GM23338 (cell line): Measurements from ENCODE around the gene PTPRH.

Source experiments
- CREB1 ChIP-seq: fragments of 250-450 bp; sonication (Bioruptor Pico); IDR thresholded peaks from 2 replicates; pipeline ENCODE4 v1.5.0; 2020; ENCODE audit warnings: low read depth, mild to moderate bottlenecking, moderate library complexity
- EZH2 ChIP-seq: fragments of 200-600 bp; sonication (generic); IDR thresholded peaks from one replicate; pipeline ENCODE4 v1.8.0; 2017; ENCODE audit warnings: antibody characterized with exemption, mild to moderate bottlenecking, low read depth; ENCODE audit not compliant: unreplicated experiment
- EZH2phosphoT487 ChIP-seq: fragments of 200-600 bp; sonication (generic); IDR thresholded peaks from one replicate; pipeline ENCODE4 v1.8.1; 2018; ENCODE audit warnings: antibody characterized with exemption; ENCODE audit not compliant: unreplicated experiment
- JUNB ChIP-seq: IDR thresholded peaks from one replicate; pipeline ENCODE4 v1.6.1; 2016; ENCODE audit warnings: antibody characterized with exemption; ENCODE audit not compliant: unreplicated experiment
- NANOG ChIP-seq: IDR thresholded peaks from 2 replicates; pipeline ENCODE4 v1.6.1; 2016; ENCODE audit warnings: antibody characterized with exemption, borderline replicate concordance
- POLR2AphosphoS5 ChIP-seq: IDR thresholded peaks from 2 replicates; pipeline ENCODE4 v1.6.1; 2016; ENCODE audit warnings: antibody characterized with exemption, low read depth
- STAT1 ChIP-seq: IDR thresholded peaks from one replicate; pipeline ENCODE4 v1.6.1; 2016; ENCODE audit warnings: antibody characterized with exemption; ENCODE audit not compliant: unreplicated experiment
- ZNF114 ChIP-seq: fragments of 250-450 bp; sonication (Bioruptor Pico); IDR thresholded peaks from 2 replicates; pipeline ENCODE4 v1.5.0; 2020; ENCODE audit warnings: mild to moderate bottlenecking, moderate library complexity
- ZNF331 ChIP-seq: fragments of 250-450 bp; sonication (Bioruptor Pico); IDR thresholded peaks from 2 replicates; pipeline ENCODE4 v1.5.0; 2020; ENCODE audit warnings: low read depth, mild to moderate bottlenecking, moderate library complexity
- TF ChIP-seq, protein P1 (sequence below), 2 experiments: fragments of 200-600 bp in 1 of 2; sonication (generic) in 1 of 2; conservative IDR thresholded peaks; 2 replicates each; pipeline versions ENCODE4 v1.5.1 to v1.6.1; 2016 to 2017; ENCODE audit warnings: antibody characterized with exemption in 2 of 2, low read depth in 2 of 2, mild to moderate bottlenecking in 2 of 2, moderate library complexity in 1 of 2
- TF ChIP-seq, protein P2 (sequence below): IDR thresholded peaks from 2 replicates; pipeline ENCODE4 v1.6.1; 2016; ENCODE audit warnings: antibody characterized with exemption
- TF ChIP-seq, protein P3 (sequence below): IDR thresholded peaks from one replicate; pipeline ENCODE4 v1.6.1; 2018; ENCODE audit warnings: antibody characterized with exemption; ENCODE audit not compliant: unreplicated experiment

DNA sequence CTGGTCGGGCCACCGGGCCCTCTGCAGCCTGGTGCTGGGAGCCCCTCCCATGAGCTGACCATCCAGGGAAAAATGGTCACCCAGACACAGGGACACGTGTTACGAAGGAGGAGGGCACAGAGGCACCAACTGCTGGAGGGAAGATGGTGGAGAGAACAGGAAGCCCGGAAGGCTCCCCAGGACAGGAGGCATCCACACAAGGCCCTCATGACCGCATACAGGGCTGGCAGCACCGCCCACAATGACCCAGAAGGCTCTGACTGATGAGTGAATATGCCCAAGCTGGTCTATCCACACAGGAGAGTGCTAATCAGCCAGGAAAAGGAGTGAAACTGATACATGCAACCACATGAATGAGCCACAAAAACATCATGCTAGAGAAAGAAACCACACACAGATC, 33.2 kb upstream of the PTPRH start:
- TF ChIP-seq, protein P1, sequence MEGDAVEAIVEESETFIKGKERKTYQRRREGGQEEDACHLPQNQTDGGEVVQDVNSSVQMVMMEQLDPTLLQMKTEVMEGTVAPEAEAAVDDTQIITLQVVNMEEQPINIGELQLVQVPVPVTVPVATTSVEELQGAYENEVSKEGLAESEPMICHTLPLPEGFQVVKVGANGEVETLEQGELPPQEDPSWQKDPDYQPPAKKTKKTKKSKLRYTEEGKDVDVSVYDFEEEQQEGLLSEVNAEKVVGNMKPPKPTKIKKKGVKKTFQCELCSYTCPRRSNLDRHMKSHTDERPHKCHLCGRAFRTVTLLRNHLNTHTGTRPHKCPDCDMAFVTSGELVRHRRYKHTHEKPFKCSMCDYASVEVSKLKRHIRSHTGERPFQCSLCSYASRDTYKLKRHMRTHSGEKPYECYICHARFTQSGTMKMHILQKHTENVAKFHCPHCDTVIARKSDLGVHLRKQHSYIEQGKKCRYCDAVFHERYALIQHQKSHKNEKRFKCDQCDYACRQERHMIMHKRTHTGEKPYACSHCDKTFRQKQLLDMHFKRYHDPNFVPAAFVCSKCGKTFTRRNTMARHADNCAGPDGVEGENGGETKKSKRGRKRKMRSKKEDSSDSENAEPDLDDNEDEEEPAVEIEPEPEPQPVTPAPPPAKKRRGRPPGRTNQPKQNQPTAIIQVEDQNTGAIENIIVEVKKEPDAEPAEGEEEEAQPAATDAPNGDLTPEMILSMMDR (conservative IDR thresholded peaks at IDR 0.05; ENCODE audit: low read depth in 2 of 2): no peak
- TF ChIP-seq NANOG: no peak
- TF ChIP-seq EZH2phosphoT487: no peak
- TF ChIP-seq EZH2: no peak
- TF ChIP-seq, protein P2, sequence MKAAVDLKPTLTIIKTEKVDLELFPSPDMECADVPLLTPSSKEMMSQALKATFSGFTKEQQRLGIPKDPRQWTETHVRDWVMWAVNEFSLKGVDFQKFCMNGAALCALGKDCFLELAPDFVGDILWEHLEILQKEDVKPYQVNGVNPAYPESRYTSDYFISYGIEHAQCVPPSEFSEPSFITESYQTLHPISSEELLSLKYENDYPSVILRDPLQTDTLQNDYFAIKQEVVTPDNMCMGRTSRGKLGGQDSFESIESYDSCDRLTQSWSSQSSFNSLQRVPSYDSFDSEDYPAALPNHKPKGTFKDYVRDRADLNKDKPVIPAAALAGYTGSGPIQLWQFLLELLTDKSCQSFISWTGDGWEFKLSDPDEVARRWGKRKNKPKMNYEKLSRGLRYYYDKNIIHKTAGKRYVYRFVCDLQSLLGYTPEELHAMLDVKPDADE: no peak
- no peak for TF ChIP-seq POLR2AphosphoS5
- TF ChIP-seq, protein P3, sequence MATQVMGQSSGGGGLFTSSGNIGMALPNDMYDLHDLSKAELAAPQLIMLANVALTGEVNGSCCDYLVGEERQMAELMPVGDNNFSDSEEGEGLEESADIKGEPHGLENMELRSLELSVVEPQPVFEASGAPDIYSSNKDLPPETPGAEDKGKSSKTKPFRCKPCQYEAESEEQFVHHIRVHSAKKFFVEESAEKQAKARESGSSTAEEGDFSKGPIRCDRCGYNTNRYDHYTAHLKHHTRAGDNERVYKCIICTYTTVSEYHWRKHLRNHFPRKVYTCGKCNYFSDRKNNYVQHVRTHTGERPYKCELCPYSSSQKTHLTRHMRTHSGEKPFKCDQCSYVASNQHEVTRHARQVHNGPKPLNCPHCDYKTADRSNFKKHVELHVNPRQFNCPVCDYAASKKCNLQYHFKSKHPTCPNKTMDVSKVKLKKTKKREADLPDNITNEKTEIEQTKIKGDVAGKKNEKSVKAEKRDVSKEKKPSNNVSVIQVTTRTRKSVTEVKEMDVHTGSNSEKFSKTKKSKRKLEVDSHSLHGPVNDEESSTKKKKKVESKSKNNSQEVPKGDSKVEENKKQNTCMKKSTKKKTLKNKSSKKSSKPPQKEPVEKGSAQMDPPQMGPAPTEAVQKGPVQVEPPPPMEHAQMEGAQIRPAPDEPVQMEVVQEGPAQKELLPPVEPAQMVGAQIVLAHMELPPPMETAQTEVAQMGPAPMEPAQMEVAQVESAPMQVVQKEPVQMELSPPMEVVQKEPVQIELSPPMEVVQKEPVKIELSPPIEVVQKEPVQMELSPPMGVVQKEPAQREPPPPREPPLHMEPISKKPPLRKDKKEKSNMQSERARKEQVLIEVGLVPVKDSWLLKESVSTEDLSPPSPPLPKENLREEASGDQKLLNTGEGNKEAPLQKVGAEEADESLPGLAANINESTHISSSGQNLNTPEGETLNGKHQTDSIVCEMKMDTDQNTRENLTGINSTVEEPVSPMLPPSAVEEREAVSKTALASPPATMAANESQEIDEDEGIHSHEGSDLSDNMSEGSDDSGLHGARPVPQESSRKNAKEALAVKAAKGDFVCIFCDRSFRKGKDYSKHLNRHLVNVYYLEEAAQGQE: no peak
- TF ChIP-seq JUNB: no peak
- no peak for TF ChIP-seq STAT1
- no peak for TF ChIP-seq CREB1
- no peak for TF ChIP-seq ZNF114 (CRISPR knock-in tag)
- TF ChIP-seq ZNF331 (CRISPR knock-in tag): no peak
